ENCODE results near the gene CRHBP. TPM values are rescaled to one million over a fixed set of nuclear protein-coding genes. Genes with fewer than 3 reads are reported as not detected.
A peak's percentile ranks its signal among the peaks of the same experiment; 100 is the strongest.
"Not testable (repeated sequence)": the region's sequence is repeated elsewhere in the genome, so short reads cannot be mapped to it uniquely, and the experiment has no call there.

Gene CRHBP
- total and polyA plus RNA-seq, 4 experiments from 2014 or later = not detected

GRCh38 chr5:76945238-76945637 is 7.6 kb upstream of the CRHBP start:
- H3K27ac Mint-ChIP-seq; H3K36me3 ChIP-seq (ENCODE audit: insufficient read depth, low read length); H3K4me1 ChIP-seq (ENCODE audit: insufficient read depth, low read length); POLR2A ChIA-PET (ENCODE audit: partially characterized antibody); H3K27me3 ChIP-seq (ENCODE audit: insufficient read depth, low read length); H3K4me1 Mint-ChIP-seq; H3K9me3 Mint-ChIP-seq; H3K4me3 ChIP-seq (ENCODE audit: low read length in 2 of 2); H3K27ac ChIP-seq (ENCODE audit: low read depth, low read length); DNase-seq; H3K4me3 Mint-ChIP-seq; H3K36me3 Mint-ChIP-seq; CTCF ChIA-PET (ENCODE audit: partially characterized antibody); H3K9me3 ChIP-seq (ENCODE audit: control insufficient read depth in 1 of 2, low read length in 2 of 2); intact Hi-C loops (cut with micrococcal nuclease): not testable (repeated sequence)
- H3K27me3 Mint-ChIP-seq = peaks cover 8 to 13% of the 10 kb centered on the region in 2 donors

GRCh38 chr5:76946090-76946489 is 6.8 kb upstream of the CRHBP start:
- no peak for DNase-seq
- ChIA-PET CTCF (ENCODE audit: partially characterized antibody) (no interaction called here), POLR2A (ENCODE audit: partially characterized antibody) (no interaction called here)
- no peaks in the 10 kb centered on the region for H3K9me3 ChIP-seq (ENCODE audit: control insufficient read depth in 1 of 2, low read length in 2 of 2)
- H3K27me3 ChIP-seq (ENCODE audit: insufficient read depth, low read length) = no peaks in the 10 kb centered on the region
- intact Hi-C loops (cut with micrococcal nuclease) = no loop called here
- H3K27me3 Mint-ChIP-seq = peaks cover 8 to 15% of the 10 kb centered on the region in 2 donors
- H3K4me3 Mint-ChIP-seq = no peak overlapping the region
- H3K9me3 Mint-ChIP-seq = peaks cover 0 to 2% (median 0%) of the 10 kb centered on the region in 8 donors
- H3K36me3 ChIP-seq (ENCODE audit: insufficient read depth, low read length) = no peaks in the 10 kb centered on the region
- no peak overlapping the region for H3K27ac ChIP-seq (ENCODE audit: low read depth, low read length)
- H3K4me1 Mint-ChIP-seq = no peaks in the 10 kb centered on the region
- H3K27ac Mint-ChIP-seq = no peak overlapping the region
- H3K36me3 Mint-ChIP-seq = no peaks in the 10 kb centered on the region
- no peak overlapping the region for H3K4me3 ChIP-seq (ENCODE audit: low read length in 2 of 2)
- no peaks in the 10 kb centered on the region for H3K4me1 ChIP-seq (ENCODE audit: insufficient read depth, low read length)

- CTCF ChIA-PET (ENCODE audit: partially characterized antibody) = no interaction called here
- Histone ChIP-seq H3K9me3 (ENCODE audit: control insufficient read depth in 1 of 2, low read length in 2 of 2) (no peaks in the 10 kb centered on the region), H3K4me1 (ENCODE audit: insufficient read depth, low read length) (no peaks in the 10 kb centered on the region), H3K27ac (ENCODE audit: low read depth, low read length) (no peak overlapping the region), H3K27me3 (ENCODE audit: insufficient read depth, low read length) (no peaks in the 10 kb centered on the region), H3K36me3 (ENCODE audit: insufficient read depth, low read length) (no peaks in the 10 kb centered on the region), H3K4me3 (ENCODE audit: low read length in 2 of 2) (no peak overlapping the region)
- Mint-ChIP-seq H3K4me3 (no peak overlapping the region), H3K4me1 (no peaks in the 10 kb centered on the region), H3K36me3 (no peaks in the 10 kb centered on the region), H3K27ac (no peak overlapping the region), H3K27me3 (peaks cover 8 to 22% of the 10 kb centered on the region in 2 donors), H3K9me3 (no peaks in the 10 kb centered on the region)
- DNase-seq = no peak
- intact Hi-C loops (cut with micrococcal nuclease) = no loop called here
- POLR2A ChIA-PET (ENCODE audit: partially characterized antibody) = no interaction called here
Observed at GRCh38 chr5:76947082-76947503, 5.8 kb upstream of the CRHBP start.

GRCh38 chr5:76953551-76954382 is 922 bp downstream of the CRHBP start:
- ChIA-PET CTCF (ENCODE audit: partially characterized antibody) (no interaction called here), POLR2A (ENCODE audit: partially characterized antibody) (no interaction called here)
- H3K27me3 Mint-ChIP-seq = peaks cover 25 to 39% of the 10 kb centered on the region in 2 donors

GRCh38 chr5:76954383-76954763 is 1.5 kb downstream of the CRHBP start:
- Histone ChIP-seq H3K4me1 (ENCODE audit: insufficient read depth, low read length) (peaks cover 6% of the 10 kb centered on the region), H3K4me3 (ENCODE audit: low read length in 2 of 2) (no peak overlapping the region), H3K27me3 (ENCODE audit: insufficient read depth, low read length) (peaks cover 16% of the 10 kb centered on the region), H3K36me3 (ENCODE audit: insufficient read depth, low read length) (no peaks in the 10 kb centered on the region), H3K27ac (ENCODE audit: low read depth, low read length) (no peak overlapping the region), H3K9me3 (ENCODE audit: control insufficient read depth in 1 of 2, low read length in 2 of 2) (no peaks in the 10 kb centered on the region)
- ChIA-PET CTCF (ENCODE audit: partially characterized antibody) (no interaction called here), POLR2A (ENCODE audit: partially characterized antibody) (no interaction called here)
- intact Hi-C loops (cut with micrococcal nuclease) = no loop called here
- Mint-ChIP-seq H3K4me3 (peak overlapping the region in 2 of 8 donors; percentile 31 to 55), H3K9me3 (no peaks in the 10 kb centered on the region), H3K27ac (no peak overlapping the region), H3K36me3 (no peaks in the 10 kb centered on the region), H3K27me3 (peaks cover 25 to 39% of the 10 kb centered on the region in 2 donors), H3K4me1 (peaks cover under 1 to 18% (median 5%) of the 10 kb centered on the region in 4 donors)
- no peak for DNase-seq

More at GRCh38 chr5:76953551-76954382, 922 bp downstream of the CRHBP start:
- H3K4me3 ChIP-seq (ENCODE audit: low read length in 2 of 2) = no peak overlapping the region
- intact Hi-C loops (cut with micrococcal nuclease) = no loop called here
- no peaks in the 10 kb centered on the region for H3K36me3 Mint-ChIP-seq
- no peak overlapping the region for H3K27ac Mint-ChIP-seq
- no peak for DNase-seq
- no peaks in the 10 kb centered on the region for H3K36me3 ChIP-seq (ENCODE audit: insufficient read depth, low read length)
- H3K27ac ChIP-seq (ENCODE audit: low read depth, low read length) = no peak overlapping the region
- H3K9me3 ChIP-seq (ENCODE audit: control insufficient read depth in 1 of 2, low read length in 2 of 2) = no peaks in the 10 kb centered on the region
- H3K4me1 ChIP-seq (ENCODE audit: insufficient read depth, low read length) = peaks cover 6% of the 10 kb centered on the region
- H3K27me3 ChIP-seq (ENCODE audit: insufficient read depth, low read length) = peaks cover 16% of the 10 kb centered on the region
- no peaks in the 10 kb centered on the region for H3K9me3 Mint-ChIP-seq
- peaks cover 0 to 18% (median 3%) of the 10 kb centered on the region in 4 donors for H3K4me1 Mint-ChIP-seq
- peak overlapping the region in 3 of 8 donors; percentile 25 to 55 (median 36) for H3K4me3 Mint-ChIP-seq

- Mint-ChIP-seq H3K36me3 (no peaks in the 10 kb centered on the region), H3K27me3 (peaks cover 25 to 38% of the 10 kb centered on the region in 2 donors), H3K4me3 (no peak overlapping the region), H3K9me3 (no peaks in the 10 kb centered on the region), H3K4me1 (peaks cover 9 to 23% (median 11%) of the 10 kb centered on the region in 4 donors), H3K27ac (no peak overlapping the region)
- H3K4me1 ChIP-seq (ENCODE audit: insufficient read depth, low read length) = peaks cover 6% of the 10 kb centered on the region
- no peak overlapping the region for H3K27ac ChIP-seq (ENCODE audit: low read depth, low read length)
- DNase-seq = no peak
- intact Hi-C loops (cut with micrococcal nuclease) = no loop called here
- H3K27me3 ChIP-seq (ENCODE audit: insufficient read depth, low read length) = peaks cover 16% of the 10 kb centered on the region
- ChIA-PET POLR2A (ENCODE audit: partially characterized antibody) (no interaction called here), CTCF (ENCODE audit: partially characterized antibody) (no interaction called here)
- H3K9me3 ChIP-seq (ENCODE audit: control insufficient read depth in 1 of 2, low read length in 2 of 2) = no peaks in the 10 kb centered on the region
- no peak overlapping the region for H3K4me3 ChIP-seq (ENCODE audit: low read length in 2 of 2)
- H3K36me3 ChIP-seq (ENCODE audit: insufficient read depth, low read length) = no peaks in the 10 kb centered on the region
Observed at GRCh38 chr5:76956033-76956432, 3.2 kb downstream of the CRHBP start.

- H3K27ac ChIP-seq (ENCODE audit: low read depth, low read length) = no peak overlapping the region
- intact Hi-C loops (cut with micrococcal nuclease) = no loop called here
- no peak overlapping the region for H3K4me3 Mint-ChIP-seq
- H3K9me3 ChIP-seq (ENCODE audit: control insufficient read depth in 1 of 2, low read length in 2 of 2) = no peaks in the 10 kb centered on the region
- peaks cover 16 to 18% of the 10 kb centered on the region in 2 donors for H3K27me3 Mint-ChIP-seq
- no peaks in the 10 kb centered on the region for H3K36me3 ChIP-seq (ENCODE audit: insufficient read depth, low read length)
- H3K4me3 ChIP-seq (ENCODE audit: low read length in 2 of 2) = no peak overlapping the region
- no peak overlapping the region for H3K27ac Mint-ChIP-seq
- H3K4me1 ChIP-seq (ENCODE audit: insufficient read depth, low read length) = peaks cover 4% of the 10 kb centered on the region
- peaks cover 10% of the 10 kb centered on the region for H3K27me3 ChIP-seq (ENCODE audit: insufficient read depth, low read length)
- CTCF ChIA-PET (ENCODE audit: partially characterized antibody) = no interaction called here
- peaks cover 7 to 13% (median 10%) of the 10 kb centered on the region in 4 donors for H3K4me1 Mint-ChIP-seq
- DNase-seq = no peak
- H3K36me3 Mint-ChIP-seq = no peaks in the 10 kb centered on the region
- H3K9me3 Mint-ChIP-seq = no peaks in the 10 kb centered on the region
- POLR2A ChIA-PET (ENCODE audit: partially characterized antibody) = no interaction called here
Observed at GRCh38 chr5:76958991-76959767, 6.3 kb downstream of the CRHBP start.

All from CD4-positive, alpha-beta memory T cell (primary cell).